CD4-positive, alpha-beta T cell treated with Interleukin-17A for 4 hours (primary cell): ENCODE results near the gene ITPK1.

Source experiments
- DNase-seq: peaks from one replicate; pipeline ENCODE4 v3.0.0-alpha.2; 2020; ENCODE audit warnings: mixed read lengths

The ITPK1 gene

DNA sequence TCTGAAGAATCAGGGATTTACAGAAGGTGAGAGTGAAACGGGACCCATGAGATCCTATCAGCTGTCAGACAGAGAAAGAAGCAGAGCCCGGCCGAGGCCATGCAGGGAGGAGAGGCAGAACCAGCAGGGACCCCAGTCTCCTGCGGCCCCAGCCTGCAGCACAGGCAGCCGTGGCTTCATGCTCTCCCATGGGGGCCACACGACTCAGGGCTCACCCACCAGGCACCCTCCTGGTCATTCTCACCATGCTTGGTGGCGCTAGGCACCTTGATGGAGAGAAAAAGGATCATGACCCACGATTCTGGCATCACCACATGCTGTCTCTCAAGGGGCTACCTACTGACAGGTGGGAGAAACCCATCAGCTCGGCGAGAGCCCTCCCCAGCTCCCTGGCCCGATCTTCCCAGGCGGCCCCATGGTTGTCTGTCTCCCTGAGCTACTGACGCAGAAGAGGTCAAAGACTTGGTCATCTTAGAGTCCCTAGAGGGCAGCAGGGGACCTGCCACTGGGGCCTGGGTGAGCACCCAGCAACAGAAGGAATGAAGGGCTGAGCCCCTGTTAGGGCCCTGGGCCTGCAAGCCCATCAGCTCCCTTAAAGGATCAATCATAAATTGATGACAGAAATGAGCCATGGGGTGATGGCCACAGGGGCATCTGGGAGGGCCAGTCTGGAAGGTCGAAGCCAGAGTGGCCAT is 58.0 kb downstream of the ITPK1 start:
- DNase-seq: no peak

DNA sequence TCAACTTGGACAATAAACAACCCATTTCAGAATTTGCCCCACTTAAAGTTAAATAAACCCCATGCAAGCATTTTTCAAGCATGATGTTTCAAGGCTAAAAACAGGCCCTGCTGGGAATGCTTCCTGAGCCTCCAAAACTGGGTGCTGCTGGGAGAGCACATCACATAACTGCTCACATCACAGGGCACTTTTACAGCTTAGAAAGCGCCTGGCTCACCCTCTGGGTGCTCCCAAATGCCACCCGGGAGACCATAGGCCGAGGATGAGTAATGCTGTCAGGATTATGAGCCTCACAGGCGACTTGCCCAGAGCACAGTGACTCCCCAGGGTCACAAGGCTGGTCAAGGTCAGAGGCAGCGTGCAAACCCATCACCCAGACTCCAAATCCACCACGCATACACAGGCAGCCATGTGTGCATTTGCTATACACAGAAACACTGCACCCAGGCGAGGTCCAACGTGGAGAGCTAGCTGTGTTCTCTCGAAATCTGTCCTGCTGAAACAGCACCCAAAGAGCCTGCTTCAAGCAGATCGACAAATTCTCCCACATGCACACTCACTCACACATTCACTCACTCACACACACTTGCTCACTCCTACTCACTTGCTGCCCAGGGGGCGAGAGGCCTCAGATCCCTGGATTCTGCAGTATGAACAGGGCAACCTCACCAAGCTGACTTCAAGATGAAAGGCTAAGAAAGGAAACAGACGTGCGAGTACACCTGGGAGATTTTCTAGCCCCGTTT is 58.7 kb downstream of the ITPK1 start:
- no peak for DNase-seq

DNA sequence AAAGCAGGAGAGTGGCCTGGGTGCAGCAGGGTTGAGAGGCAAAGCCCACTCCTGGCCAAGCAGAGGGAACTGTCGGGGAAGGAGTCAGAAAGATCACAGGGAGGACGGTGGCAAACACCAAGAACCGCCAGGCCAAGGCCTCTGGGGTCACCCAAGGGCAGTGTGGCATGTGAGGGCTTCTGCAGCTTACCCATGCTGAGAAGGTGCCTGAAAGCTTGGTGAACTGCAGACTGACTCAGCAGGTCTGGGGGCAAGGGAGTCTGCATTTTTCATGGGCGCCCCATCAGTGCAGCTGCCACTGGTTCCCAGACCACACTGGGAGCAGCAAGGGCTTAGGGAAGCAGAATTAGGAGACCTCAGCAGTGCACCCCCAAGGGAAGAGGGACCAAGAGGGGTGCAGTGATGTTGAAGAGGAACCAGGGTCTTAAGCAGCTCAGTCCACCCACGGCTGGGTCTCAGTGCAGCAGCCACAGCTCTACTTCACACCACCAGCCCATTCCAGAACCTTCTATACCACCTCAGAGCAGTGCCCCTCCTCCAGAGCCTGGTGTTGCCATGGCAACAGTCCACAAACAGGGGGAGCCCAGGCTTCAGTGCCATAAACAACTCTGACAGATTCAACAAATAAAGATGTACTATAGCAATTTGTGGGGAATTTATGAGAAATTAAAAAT is 59.4 kb downstream of the ITPK1 start:
- DNase-seq: no peak

DNA sequence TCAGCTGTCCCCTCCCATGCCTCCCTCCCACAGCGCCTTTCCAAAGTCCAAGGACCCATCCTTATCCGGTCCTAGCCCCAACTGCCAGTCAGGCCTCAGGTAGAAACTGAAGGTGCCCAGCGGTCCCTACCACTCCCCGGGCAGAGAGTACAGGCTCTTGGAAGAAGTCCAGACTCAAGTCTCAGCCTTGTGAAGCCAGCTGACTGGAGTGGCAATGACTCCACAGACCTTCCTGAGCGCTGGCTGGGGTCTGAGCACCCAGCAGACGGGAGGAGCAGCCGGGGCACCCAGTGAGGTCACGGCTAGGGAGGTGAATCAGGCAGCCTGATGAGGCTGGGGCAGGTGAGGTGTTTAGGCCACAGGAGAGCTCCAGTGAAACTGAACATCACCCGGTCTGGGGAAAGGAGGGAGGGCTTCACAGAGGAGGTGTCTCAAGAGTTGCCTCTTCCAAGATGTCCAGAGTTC is 60.0 kb downstream of the ITPK1 start:
- no peak for DNase-seq

DNA sequence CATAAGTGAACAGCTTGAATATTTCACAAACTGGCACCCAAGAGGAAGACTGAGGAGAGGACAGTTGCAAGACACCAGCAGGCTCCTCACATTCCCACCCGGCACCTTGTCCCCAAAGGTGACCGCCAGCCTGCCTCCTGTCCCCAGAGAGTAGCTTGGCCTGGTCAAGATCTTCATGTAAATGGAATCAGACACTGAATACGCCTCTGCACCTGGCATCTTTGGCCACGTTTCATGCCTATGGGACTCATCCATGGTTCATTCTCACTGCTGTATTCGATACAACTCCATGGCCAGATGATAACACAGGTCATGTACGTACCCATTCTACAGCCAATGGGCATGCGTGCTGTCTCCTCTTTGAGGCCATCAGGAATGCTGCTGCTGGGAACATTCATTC is 60.8 kb downstream of the ITPK1 start:
- DNase-seq: no peak

DNA sequence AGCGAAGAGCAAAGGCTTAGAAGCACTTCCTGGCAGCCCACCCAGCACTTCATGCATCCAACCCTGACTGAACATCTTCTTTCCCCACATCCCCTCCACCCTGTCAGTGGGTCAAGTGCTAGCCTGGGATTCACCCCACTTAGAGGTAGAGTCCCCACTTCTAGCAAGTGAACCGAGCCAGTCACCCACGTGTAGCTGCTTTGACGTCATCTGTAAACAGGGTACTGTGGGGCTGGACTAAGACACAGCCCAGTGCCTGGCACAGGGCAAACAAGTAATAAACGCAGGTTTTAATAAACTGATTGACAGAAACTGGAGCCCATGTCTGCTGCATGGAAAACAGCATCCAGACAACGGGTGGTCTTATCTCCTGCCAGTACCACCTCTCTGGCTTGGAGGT is 61.7 kb downstream of the ITPK1 start:
- DNase-seq: no peak

DNA sequence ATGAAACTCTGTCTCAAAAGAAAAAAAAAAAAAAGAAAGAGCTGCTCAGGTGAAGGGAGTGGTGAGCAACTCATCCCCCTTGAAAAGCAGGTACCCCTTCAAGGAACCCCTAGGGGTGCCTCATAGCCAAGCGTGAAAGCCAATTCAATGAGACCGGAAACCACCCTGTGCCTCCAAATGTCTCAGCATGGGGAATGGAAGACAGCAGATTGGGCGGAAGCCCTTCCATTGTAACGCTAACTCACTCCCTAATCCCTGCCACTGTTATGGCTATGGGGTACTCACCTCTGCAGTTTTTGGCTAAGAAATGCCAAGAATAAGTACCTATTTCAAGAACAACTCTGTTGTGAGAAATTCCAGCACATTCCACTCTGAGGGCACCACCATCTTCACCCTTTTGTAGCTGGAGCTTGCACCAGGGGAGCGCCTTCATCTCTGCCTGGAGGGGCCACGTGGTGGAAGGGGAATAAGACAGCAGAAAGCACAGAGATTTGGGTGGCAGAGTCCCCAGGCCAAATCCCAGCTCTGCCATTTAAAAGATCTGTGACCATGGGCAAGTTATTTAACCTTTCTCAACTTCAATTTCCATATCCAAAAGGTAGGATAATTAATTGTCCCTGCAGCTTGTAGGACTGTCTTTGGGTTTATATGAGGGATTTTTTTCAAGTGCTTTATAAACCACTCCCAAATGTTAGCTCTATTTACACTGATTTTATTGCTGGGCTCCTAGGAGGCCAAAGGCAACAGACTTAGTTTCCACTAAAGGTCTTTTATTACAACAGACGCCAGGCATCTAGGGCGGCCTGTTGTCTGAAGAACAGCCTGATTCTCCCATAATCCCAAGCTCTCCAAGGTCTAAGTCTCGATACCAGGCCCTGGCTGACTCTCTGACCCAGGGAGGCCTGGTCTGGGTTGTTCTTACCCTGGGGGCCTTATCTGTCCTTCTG is 63.9 kb downstream of the ITPK1 start:
- no peak for DNase-seq

DNA sequence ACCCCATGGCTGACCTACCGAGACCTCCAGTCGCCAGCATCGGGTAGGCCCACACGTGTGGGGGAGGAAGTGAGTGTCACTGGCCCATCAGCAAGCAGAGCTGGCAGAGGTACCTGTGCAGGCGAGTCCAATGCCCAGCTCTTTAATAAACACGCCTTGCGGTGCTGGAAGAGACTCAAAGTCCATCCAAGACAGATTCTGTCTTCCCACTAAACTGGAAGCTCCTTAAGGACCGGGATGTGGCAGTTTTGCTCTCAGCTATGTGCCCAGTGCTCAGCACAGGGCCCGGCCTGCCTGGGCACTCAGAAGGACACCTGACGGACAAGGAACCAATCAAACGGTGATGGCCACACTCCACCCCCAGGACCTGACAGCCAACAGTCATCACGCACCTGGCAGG is 65.0 kb downstream of the ITPK1 start:
- no peak for DNase-seq

DNA sequence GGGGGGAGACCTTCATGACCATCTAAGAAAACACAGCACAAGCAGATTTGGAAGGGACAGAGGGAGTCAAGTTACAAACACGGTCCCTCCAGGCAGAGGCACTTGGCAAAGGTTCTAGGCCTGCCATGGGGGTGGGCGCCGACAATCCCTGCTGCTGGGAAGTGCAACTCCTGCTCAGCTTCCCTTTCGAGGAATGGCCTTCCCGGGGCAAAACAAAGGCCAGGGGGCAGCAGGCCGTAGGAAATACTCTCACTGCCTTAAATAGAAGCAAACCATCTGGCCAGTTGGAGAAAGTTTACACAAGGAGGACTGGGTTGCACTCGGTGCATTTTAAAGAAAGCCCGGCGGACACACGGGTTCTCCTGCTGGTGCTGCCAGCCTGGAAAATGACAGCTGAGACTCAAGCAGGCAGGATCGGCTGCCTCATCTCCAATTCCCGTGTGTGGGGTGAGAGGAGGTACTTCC is 65.8 kb downstream of the ITPK1 start:
- no peak for DNase-seq

DNA sequence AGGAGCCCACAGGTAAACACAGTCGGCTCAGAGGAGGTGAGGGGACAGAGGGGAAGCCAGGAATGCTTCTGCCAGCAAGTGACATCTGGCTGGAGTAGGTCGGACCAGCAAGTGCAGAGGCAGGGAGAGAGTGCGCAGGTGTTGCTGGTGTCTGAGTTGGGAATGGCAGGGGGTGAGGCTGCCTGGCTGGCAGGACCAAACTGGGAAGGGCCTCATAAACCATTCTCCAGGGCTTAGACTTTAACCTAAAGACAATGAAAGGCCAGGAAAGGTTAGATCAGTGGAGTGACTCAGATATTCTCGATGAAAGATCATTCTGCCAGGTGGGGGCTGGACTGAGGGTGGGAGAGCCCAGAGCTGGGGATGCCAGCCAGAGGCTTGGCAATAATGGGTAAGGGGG is 66.4 kb downstream of the ITPK1 start:
- DNase-seq: no peak

DNA sequence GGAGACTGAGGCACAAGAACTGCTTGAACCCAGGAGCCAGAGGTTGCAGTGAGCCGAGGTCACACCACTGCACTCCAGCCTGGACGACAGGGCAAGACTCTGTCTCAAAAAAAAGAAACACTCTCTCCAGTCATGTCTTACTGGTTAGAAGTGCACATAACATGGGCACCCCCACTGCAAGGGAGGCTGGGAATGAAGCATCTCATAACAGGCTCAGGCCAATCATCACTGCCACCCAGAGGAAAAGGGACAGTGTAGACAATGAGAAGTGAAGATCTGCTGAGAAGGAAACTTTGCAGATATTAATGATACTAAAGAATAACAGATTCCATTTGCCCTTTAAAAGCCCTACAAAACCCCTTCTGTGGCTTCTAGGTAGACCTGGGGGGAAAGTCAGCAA is 66.9 kb downstream of the ITPK1 start:
- no peak for DNase-seq

DNA sequence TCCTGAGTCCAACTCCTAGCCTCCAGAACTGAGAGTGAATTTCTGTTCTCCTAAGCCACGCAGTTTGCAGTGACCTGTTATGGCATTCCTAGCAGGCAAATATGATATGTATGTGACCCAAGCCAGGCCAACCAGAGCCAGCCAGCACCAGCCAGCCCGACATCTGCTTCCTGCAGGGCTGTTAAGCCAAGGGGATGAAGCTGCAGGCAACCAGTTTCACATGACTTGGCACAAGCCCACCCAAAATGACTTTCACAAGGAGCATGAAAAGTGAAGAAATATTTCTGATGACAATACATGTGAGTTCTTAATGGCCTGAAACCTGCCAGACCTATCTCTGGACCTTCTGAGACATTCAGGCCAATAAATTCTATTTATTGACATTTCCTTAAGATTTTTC is 68.1 kb downstream of the ITPK1 start:
- no peak for DNase-seq

DNA sequence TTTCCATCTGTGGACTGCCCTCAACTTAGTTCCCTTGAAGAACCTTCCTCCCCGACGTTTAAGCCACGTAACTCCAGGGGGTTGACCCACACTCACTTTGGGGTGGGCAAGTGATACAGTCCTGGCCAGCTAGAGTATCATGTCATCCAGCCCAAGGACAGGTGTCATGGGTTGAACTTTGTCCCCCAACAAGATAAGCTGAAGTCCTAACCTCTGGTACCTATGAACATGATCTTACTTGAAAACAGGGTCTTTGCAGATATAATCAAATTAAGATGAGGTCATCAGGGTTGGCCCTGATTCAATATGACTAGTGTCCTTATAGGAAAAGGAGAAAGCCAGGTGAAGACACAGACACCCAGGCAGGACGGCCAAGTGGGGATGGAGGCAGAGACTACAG is 68.6 kb downstream of the ITPK1 start:
- DNase-seq: no peak

DNA sequence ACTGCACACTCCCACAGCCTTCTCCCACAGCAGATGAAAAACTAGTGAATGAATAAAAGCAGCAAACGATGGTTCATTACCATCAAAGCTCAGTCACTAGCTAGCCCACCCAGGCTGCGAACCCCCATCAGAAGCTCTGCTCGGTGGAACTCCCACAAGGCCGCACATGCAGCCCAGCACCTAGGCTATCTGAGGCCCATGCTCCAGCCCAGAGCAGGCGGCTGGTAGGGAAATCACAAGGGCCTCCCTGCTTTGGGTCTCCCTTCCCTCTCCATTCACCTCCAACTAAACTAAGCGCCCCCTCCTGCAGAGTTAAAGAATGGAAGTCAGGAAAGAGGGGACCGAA is 69.0 kb downstream of the ITPK1 start:
- DNase-seq: no peak

DNA sequence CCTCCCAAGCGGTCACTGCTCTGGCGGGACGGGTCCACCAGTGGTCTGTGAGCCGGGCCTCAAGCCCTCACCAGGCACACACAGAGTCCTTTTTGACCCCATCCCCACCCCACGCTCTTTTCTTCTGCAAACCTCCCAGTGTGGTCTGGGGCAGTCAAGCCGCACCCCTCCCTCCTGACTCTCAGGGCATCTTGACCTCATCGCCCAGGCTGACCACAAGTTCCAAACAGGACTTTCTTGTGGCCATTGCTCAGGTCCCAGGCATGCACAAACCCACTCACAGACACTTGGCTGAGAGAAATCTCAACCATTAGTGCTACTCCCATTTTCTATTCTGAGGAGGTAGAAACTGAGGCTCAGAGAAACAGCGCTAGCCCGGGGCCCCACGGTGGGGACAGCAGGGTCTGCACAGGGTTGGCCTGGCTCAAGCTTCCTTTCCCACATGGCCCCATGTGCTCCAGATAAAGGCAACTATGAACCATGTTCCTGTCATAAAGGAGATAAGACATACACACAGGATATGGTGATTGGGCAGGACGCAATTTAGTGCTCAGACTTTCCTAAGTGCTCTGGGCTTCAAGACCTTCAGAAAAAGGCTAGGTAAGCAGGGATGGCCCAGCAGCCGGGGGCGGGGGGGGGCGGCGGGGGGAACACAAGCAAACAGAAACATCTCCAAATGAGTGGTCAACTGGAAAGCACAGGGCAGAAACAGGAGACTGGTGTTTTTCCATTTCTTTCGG is 69.6 kb downstream of the ITPK1 start:
- DNase-seq: no peak

DNA sequence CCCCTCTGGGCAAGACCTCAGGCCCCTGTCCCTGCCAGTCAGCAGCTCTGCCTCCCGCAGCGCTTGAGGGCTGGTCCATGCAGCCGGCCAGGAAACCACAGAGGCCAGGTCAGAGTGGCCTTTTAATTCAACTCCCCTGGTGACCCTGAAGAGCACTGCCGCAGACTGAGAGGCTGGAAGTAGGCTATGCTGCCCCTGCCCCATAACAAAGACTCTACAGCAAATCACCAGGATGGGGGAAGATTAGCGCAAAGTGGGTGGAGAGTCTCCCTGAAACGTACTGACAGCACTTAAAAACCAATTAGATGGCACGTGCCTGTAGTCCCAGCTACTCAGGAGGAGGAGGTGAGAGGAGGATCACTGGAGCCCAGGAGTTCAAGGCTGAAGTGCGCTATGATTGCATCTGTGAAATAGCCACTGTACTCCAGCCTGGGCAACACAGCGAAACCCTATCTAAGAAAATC is 70.5 kb downstream of the ITPK1 start:
- no peak for DNase-seq

DNA sequence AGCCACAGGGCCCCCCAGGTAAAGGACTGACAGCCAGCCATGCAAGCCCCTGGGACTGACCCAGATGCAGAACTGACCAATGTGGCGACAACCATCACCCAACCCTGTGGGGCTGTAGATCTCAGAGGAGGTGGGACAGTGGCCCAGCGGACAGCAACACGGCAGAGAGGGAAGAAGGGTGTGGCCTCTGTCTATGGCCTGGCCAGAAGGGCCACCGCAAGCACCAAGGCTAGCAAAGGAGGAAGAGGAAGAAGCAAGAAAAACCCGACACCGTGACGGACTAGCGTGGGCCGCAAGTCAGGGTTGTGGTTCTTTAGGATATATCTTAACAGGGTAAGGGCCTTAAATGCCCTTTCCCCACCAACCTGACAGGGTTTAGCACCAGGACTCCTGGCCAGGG is 71.2 kb downstream of the ITPK1 start:
- DNase-seq: no peak

DNA sequence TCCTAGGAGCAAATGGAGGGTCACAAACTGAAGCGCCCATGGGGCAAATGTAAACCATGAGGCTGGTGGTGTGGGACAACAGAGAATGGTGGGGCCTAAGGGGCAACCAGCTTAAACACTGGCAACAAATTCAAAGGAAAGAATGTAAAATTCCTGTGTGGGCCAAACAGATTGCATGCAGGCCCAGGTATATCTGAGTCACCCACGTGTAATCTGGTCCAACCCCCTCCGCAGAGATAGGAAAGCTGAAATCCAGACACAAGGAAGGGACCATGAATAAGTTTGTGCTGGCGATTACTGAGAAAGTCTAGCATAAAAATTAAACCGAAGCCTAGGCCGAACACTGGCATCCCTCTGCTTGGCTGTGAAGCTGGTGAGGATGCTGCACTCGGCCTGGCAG is 71.6 kb downstream of the ITPK1 start:
- no peak for DNase-seq

DNA sequence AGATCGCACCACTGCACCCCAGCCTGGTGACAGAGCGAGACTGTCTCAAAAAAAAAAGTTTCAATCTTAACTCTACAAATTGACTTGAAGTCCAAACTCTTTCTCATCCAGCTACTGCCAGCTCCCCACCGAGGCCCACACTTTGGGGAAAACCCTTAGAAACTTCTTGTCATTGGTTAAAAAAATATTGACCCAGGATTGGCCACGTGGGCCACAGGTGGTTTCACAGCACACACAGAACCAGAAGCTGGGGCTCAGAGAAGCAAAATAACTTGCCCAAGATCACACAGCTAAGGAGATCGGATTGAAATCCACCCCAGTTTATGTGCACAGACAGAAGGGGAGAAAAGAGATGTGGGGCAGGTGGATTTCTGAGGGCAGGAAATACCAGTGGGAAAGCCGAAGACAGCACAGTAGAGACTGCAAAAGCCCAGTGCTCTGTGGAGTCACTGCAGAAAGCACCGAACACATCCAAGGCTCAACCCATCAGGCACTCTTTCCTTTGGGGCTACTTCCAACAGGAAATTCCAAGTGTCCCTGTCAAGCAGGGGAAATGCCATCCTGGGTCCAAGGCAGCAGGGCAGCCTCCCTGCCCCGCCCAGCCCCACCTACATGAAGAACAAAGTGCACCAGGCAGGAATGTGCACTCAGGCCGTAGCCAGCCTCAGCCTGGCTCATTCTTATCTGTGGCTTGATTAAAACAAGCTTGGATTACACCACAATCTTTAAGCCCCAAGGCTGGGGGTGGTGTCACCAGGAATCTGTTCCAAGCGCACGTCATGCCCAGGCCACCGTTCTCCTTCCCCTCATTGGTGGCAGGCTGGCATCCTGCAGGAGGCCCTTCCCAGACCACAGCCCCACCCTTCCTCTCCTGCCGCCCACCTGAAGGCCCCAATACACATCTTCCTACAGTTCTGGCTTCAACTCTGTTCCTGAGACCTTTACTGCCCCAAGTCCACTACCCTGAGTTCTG is 72.5 kb downstream of the ITPK1 start:
- no peak for DNase-seq

DNA sequence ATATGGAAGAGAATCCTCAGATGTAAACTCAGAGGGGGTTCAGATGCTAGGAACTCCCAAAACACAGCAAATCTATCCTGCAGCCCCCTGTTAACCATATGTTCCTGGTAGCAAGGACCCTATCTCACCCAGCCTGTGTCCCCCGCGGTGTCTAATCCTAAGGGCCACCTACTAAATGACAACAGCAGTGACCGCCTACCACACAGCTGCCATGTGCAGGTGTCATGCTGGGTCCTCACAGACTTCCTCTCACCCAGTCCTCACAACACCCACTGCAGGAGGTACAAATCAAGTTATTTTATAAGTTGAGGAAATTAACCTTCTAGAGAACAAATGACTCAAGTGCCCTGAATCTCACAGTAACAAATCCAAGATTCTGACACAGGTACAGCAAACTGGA is 73.9 kb downstream of the ITPK1 start:
- DNase-seq: no peak

DNA sequence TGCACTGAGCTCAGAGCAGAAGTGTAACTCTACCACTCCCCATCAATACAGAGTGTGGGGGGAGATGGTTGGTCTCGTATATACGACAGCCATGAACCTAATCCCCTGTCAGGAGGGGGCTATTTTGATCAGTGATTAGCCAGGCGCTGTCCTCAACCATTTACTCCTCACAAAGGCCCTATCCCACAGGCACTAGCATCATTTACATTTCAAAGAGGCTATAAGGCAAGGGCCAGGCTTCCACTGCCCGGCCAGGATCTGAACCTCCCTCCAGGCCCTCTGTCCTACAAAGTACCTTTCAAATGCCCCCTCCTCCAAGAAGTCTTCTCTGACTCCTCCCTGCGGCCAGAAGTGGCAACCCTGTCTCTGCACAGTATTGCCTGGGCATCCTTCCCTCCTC is 74.7 kb downstream of the ITPK1 start:
- DNase-seq: no peak
